Inflammatory macrophage treated with lipopolysaccharide for 4 hours (primary cell): ENCODE results near the gene P2RX7.
A peak's percentile ranks its signal among the peaks of the same experiment; 100 is the strongest.
"Not testable (repeated sequence)": the region's sequence is repeated elsewhere in the genome, so short reads cannot be mapped to it uniquely, and the experiment has no call there.

Experiments used
- DNase-seq: peaks from one replicate; pipeline ENCODE4 v3.0.0-alpha.2; 2020

Gene P2RX7

DNA sequence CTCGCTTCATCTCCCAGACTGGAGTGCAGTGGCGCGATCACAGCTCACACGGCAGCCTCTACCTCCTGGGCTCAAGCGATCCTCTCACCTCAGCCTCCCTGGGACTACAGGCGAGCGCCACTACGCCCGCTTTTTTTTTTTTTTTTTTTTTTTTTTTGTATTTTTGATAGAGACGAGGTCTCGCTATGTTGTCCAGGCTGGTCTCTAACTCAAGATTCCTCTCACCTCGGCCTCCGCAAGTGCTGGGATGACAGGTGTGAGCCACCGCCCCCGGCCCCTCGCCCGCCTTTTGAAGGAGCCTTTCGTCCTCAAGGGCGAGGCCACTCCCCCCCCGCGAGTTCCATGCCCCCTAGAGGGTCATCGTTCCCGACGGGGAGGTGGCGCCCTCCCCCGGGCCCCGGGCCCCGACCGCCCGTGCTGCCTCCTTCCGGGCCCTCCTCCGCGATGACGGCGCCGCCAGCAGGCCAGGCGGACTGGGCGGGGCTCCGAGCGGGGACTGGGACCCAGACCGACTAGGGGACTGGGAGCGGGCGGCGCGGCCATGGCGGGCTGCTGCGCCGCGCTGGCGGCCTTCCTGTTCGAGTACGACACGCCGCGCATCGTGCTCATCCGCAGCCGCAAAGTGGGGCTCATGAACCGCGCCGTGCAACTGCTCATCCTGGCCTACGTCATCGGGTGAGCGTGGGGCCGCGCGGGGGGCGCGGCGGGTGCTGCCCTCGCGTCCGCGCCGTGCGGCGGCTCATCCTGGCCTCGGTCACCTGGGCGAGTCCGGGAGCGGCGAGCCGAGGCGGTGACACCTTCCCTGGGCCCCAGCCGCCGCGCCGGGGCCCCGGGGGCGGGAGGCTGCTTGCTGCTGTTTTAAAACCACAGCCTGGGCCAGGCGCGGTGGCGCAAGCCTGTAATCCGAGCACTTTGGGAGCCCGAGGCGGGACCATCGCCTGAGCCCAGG lies 77.2 kb downstream of the P2RX7 start, which contains the start of gene P2RX4:
Gene P2RX4 (plus strand): TSS at position 506 of the 949 bp plus-strand sequence. CDS start 36 bp downstream, at position 542.
- DNase-seq = peak; percentile 90

DNA sequence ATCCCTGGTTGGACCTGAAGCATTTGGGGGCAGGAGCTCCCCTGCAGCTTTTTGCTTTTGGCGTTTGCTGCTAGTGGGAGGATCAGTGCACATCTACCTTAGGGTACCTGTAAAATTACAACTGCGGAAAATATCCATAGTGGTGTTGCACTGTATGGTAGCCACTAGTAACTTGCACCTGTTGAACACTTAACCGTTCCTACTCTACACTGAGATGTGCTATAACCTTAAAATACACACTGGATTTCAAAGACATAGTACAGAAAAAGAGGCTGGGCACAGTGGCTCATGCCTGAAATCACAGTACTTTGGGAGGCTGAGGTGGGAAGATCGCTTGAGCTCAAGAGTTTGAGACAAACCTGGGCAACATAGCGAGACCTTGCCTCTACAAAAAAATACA lies 80.2 kb downstream of the P2RX7 start:
- no peak for DNase-seq

DNA sequence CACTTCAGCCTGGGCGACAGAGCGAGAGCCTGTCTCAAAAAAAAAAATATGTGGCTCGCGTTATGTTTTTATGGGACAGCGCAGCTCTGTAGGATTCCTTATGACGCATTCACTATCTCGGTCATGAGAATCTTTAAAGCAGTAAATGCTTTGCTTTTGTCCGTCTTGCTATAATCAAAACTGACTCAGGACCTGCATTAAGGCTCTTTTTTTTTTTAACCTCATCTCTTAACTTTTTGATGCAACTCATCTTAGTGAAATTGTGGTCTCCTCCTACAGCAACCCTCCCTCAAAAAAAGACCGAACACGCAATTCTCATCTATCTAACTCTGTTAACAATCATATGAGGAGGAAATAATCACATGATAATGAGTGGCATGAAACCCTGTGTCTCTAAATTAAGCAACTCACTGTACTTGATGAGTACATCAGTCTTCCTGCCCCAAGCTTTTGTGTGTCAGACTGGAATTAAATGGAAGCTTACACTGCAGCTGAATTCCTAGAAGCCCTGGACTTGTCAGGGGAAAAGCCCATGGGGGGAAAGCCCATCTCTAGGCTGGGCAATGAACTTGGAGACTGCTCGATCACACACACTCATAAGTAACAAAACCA lies 81.6 kb downstream of the P2RX7 start:
- DNase-seq = peak; percentile 98

DNA sequence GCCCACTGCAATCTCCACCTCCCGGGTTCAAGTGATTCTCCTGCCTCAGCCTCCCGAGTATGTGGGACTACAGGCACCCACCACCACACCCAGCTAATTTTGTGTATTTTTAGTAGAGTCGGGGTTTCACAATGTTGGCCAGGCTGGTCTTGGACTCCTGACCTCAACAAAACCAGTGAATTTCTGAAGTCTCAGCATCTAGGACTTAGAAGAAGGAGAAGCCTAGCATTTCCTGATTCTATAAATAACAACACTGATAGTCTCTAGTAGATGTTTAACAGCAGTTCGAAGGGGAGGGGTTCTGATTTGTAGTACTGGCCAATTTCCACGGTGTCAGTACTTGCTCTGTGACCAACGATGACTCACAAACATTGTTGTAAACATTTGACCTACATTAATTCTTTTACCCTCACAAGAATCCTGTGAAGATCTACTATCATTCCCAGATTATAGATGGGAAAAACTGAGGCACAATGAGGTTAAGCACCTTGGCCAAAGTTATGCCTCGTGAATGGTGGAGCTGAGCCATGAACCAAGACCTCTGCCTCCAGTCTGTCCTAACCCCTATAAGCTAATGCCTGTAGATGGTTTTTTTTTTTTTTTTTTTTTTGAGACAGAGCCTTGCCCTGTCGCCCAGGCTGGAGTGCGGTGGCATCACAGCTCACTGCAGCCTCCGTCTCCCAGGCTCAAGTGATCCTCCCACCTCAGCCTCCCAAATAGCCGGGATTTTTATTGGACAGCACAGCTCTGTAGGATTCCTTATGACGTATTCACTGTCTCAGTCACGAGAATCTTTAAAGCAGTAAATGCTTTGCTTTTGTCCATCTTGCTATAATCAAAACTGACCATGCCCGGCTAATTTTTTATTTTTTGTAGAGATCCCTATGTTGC lies 82.4 kb downstream of the P2RX7 start:
- peak; percentile 95 for DNase-seq

DNA sequence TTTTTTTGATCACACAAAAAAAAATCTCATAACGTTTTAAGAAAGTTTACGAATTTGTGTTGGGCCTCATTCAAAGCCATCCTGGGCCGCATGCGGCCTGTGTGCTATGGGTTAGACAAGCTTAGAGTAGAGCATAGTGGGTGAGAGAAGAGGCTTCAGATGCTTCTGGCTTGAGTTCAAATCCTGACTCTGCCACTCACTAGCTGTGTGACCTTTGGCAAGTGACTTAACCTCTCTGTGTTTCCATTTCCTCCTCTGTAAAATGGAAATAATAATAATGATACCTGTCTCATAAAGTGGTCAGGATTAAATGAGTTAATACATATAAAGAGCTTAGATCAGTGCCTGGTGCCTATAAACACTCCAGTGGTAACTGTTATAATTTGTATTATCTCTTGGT lies 83.4 kb downstream of the P2RX7 start:
- no peak for DNase-seq

DNA sequence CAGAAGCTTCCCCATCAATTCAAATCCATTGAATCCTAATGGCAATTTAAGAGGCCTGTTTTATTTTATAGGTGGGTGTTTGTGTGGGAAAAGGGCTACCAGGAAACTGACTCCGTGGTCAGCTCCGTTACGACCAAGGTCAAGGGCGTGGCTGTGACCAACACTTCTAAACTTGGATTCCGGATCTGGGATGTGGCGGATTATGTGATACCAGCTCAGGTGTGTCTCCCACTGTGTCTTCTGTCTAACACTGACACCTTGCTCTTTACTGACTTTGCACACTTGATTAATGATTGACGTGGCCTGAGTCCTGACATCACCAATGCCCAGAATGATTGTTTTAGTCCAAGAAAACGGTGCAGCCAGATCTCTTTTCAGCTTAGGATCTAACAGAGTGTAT lies 84.4 kb downstream of the P2RX7 start:
- no peak for DNase-seq

DNA sequence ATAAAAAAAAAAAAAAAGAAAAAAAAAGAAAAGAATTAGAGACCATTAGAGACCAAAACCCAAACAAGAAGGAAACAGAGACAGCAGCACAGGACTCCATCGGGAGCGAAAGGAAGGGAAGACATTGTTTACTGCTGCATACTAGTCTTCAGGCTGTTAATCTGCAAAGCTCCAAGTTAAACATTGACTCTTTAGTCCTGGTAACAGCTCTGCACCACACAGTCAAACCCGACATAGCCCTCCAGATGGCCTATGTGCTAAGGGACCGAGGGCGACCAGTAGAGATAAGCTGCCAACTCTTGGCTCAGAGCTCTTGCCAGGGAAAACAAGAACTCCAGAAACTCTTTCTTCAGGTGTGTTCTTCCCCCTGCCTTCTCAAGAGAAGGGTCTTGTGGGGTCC lies 85.1 kb downstream of the P2RX7 start:
- no peak for DNase-seq

DNA sequence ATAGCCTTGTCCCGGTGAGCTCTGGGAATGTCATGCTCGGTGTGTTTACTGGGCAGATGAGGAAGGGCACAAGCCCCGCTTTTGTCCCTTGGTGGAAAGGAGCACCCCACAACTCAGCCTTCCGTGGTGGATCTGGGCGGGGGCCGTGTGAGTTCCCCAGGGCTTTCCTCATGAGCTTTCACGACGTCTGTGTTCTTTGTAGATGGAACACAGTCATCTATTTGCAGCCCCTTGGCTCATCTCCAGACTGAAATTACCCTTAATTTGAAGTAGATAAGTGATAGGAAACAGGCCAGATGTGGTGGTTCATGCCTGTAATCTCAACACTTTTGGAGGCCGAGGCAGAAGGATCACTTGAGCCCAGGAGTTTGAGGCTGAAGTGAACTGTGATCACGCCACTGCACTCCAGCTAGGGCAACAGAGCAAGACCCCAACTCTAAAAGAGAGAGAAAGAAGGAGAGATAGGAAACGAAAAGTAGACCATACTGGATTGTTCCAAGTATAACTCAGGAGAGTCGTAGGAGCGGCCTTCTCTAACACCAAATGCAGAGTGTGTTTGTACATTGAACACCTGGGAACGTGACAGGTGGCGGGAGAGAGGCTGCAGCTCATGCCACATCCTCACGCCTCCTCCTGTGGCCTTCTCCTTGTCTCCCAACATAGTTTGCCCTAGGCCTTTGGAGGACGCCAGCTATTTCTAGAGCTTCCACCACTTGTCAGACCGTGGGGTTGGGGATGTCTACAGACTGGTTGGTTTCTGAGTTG lies 86.1 kb downstream of the P2RX7 start:
- DNase-seq = no peak

DNA sequence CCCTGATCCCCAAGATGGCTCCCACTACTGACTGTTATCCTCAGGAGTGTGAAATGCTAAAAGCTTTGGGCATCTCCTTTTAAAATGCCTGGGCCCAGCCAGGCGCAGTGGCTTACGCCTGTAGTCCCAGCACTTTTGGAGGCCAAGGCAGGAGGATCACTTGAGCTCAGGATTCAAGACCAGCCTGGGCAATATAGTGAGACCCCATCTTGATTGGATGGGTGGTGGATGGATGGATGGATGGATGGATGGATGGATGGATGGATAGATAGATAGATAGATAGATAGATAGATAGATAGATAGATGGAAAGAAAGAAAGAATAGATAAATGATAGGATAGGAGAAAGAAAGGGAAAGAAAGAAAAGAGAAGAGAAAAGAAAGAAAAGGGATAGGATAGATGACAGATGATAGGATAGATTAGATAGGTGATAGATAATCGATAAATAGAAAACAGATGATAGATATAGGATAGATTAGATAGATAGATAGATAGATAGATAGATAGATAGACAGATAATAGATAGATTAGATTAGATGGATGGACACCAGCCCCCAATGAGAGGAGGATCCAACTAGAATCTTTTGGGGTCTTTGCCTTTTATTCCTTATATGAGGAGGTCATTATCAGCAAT lies 86.8 kb downstream of the P2RX7 start:
- DNase-seq = no peak

DNA sequence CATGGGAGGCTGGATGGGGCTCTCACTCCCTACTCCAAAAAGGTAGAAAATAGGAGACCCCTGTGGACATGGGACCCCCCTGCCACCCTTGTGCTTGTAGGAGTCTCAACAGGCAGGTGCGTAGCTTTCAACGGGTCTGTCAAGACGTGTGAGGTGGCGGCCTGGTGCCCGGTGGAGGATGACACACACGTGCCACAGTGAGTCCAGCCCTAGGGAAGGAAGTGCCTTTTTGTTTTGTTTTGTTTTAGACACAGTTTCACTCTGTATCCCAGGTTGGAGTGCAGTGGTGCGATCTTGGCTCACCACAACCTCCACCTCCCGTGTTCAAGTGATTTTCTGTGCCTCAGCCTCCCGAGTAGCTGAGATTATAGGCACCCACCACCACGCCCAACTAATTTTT lies 90.2 kb downstream of the P2RX7 start:
- no peak for DNase-seq

DNA sequence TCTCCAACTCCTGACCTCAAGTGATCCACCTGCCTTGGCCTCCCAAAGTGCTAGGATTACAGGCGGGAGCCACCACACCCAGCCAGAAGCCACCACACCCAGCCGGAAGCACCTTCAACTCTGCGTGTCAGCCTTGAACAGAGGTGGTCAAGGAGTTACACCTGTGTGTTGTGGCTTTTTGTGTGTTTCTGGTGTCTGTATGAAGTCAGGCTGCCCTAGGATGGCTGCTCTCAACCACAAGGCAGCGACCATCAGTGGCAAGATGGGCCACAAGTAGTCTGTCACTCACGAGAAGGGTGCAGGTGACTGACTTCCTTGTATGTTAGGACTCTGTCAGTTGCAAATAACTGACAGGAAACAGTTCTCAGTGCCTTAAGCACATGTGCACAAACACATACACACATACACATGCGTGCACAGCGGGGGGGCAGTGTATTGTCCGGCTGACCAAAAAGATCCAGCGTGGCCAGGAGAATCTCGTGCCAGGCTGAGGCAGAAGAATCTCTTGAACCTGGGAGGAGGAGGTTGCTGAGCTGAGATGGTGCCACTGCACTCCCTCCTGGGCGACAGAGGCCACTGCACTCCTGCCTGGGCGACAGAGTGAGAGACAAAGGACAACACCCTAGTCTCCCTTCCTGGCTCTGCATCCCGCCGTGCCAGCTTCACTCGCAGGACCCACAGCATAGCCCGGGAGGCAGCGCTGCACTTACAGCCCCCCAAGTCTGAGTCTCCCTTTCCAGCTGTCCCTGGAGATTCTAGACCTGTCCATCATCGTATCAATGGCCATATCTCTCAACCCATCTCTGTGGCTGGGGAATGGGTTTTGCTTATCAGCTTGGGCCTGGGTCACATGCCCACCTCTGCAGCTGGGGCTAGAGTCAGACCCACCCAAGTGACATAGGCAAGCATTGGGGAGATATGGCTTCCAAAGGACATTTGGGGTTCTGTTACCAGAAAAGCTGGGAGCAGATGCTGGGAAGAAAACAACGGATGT lies 90.9 kb downstream of the P2RX7 start:
- no peak for DNase-seq

DNA sequence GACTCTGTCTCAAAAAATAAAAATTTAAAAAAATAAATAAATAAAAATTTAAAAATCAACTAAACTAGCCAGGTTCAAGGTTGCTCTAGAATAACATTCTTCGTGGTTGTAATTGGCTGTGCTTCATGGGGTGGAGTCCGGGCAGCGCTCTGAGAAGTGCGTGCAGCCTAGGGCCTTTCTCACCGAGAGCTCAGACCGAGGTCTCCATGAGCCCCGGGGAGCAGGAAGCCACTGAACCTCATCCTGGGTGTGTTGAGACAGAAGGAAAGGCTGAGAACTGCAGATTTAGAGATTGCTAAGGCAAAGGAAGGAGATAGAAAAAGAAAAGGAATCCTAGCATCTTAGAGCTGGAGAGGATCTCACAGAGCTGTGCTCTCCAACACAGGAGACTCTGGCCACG lies 91.9 kb downstream of the P2RX7 start:
- DNase-seq = no peak

DNA sequence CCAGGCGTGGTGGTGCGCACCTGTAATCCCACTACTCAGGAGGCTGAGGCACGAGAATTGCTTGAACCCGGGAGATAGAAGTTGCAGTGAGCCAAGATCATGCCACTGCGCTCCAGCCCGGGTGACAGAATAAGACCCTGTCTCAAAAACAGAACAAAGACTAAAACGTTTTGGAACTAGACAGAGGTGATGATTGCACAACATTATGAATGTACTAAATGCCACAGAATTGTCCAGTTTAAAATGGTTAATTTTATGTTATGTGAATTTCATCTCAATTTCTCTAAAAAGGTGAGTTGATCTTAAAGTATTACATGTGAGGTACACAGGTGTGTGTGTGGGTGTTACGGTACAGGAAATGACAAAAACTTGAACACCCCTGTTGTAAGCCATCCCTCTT lies 93.7 kb downstream of the P2RX7 start:
- DNase-seq = no peak

DNA sequence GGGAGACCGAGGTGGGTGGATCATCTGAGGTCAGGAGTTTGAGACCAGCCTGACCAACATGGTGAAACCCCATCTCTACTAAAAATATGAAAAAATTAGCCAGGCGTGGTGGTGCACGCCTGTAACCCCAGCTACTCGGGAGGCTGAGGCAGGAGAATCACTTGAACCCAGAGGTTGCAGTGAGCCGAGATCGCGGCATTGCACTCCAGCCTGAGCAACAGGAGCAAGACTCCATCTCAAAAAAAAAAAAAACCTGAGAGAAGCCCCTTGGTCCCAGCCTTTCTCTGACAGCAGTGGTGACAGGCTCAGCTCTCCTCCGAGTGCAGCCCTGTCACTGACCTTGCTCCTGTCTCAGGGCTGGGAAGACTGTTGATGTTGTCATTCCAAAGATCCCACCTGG lies 94.2 kb downstream of the P2RX7 start:
- DNase-seq = not testable (repeated sequence)

DNA sequence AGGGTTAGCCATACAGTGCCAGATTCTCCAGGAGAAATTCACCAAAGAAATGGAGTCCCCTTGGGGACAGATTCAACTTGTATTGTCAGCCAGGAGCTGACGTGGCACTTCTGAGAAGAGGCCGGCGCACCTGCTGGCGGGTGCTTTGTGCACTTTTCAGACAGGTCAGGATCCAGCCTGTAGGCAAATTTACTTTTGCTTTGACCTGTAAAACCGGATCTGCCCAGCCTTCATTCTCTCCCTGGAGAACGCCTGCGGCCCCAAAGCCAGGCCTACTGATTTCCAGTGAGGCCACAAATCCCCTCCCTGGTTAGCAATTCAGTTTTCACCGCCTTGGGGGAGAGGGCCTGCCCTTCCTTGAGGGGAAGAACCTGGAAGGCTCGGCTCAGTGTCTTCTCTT lies 94.6 kb downstream of the P2RX7 start:
- DNase-seq = no peak

DNA sequence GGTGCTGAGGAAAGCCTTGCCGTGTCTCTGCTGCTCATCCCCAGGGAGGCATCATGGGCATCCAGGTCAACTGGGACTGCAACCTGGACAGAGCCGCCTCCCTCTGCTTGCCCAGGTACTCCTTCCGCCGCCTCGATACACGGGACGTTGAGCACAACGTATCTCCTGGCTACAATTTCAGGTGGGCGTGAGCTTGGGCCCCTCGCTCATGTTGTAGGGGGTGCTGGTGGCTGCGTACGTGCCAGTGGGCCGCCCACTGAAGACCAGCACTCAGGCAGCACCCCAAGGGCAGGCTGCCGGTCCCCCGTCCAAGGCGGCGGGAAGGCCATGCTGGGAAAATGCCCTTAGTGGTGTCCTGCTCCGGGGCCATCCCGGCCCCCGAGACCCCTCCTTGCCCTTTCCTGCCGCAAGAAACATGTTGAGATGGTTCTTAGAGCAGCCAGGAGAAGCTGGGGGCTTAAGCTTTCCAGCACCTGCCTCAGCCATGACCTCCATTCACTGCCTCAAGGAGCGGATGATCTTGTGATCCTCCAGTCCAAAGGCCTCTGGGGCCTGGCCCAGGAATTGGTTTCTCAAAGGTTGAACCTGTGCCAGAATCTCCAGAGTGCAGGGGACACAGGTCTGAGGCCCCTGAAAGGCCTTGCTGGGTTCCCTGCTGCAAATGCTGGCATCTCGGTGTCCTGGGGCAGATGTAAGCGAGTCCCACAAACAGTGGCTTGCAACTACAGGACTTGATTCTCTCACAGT lies 96.4 kb downstream of the P2RX7 start:
- DNase-seq = no peak

DNA sequence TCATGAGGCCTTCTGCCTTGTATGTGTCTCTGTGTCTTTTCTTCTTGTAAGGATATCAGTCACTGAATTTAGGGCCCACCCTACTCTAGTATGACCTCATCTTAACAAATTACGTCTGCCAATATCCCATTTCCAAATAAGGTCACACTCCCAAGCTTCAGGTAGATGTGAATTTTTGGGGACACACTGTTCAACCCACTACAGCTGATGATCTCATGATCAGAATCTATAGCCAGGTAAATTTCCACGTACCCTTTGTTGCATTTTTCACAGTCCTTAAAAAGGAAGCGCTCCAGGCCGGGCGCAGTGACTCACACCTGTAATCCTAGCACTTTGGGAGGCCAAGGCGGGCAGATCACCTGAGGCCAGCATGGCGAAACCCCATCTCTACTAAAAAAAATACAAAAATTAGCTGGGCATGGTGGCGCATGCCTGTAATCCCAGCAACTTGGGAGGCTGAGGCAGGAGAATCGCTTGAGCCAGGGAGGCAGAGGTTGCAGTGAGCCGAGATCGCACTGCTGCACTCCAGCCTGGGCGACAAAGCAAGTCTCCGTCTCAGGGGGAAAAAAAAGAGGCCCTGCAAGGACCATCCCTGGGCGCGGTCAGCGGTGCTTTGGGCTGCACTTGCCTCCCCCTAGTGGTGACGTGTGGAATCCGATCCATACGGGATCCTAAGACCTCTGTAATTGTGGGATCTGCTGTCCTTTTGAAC lies 97.3 kb downstream of the P2RX7 start:
- DNase-seq = peak; percentile 72

DNA sequence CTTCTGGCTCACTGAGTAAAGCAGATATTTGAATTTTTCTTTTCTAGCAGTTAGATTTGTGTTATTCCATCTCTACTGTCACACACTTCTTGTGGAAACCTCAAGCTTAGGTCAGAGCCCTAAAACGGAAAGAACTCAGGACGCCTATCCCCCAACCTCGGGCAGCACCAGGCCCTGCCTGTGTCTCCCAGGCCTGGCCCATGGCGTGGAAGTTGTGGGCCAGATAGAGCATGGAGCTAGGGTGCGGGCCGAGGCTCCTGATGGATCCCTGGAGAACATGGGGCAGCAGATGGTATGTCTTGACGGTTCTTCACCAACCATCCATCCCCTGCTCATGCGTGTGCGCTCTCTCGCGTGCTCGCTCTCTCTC lies 97.8 kb downstream of the P2RX7 start:
- DNase-seq = no peak

DNA sequence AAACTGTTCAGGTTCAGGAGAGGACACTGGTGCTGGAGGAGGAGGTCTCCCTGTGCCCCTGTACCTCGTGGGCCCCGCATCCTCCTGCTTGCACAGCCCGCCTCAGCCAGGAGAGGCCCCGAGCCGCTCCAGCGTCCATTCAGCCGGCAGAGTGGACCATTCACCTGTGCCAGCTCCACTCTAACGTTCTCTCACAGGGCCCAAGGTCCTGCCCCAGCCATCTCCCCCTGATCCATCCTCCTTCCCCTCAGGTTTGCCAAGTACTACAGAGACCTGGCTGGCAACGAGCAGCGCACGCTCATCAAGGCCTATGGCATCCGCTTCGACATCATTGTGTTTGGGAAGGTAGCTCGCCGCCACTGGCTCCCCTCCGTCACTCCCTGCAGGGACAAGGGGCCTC lies 99.5 kb downstream of the P2RX7 start:
- DNase-seq = no peak
